Measurements from ENCODE around the gene SIPA1L3.

Gene SIPA1L3

DNA sequence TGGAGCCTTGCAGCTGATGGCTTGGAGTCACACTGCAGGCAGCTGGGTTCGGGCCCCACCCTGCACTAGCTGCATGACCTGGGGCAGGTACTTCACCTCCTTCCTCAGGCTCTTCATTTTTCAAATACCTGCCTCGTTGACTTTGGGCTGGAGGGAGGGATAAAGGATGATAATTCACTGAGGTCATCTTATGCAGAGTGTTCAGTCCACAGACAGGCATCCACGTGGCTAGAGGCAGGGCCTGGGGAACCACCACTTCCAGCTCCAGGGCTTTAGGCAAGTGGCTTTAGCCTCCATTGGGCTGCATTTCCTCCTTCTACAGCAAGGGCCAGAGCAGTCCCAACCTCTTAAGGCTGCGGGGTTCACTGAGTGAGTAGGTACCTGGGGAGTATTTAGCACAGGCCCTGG is 84.8 kb downstream of the SIPA1L3 start:
- no peak for DNase-seq (ENCODE audit: extremely low read depth in 1 of 2, low read depth in 1 of 2)

DNA sequence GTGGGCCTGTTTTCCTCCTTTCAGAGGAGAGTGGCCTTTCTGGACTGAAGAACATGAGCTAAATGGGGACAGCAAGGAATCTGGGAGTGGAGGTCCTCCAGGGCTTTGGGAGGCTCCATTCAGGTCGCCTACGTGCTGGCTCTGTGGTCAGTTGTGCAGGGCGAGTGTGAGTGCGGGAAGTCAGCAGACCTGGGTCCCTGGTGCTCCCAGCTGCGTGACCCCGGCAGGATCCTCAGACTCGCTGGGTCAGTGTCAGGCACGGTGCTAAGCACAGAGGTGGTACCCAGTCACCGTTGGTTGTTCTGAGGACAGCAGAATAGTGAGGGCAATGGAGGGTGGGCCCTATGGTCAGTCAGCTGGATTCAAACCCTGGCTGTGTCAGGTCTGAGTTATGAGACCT is 85.8 kb downstream of the SIPA1L3 start:
- DNase-seq (ENCODE audit: extremely low read depth in 1 of 2, low read depth in 1 of 2), result no peak

GRCh38 chr19:37994823-37995130 is 87.8 kb downstream of the SIPA1L3 start:
- no peak for DNase-seq (ENCODE audit: extremely low read depth in 1 of 2, low read depth in 1 of 2)

DNA sequence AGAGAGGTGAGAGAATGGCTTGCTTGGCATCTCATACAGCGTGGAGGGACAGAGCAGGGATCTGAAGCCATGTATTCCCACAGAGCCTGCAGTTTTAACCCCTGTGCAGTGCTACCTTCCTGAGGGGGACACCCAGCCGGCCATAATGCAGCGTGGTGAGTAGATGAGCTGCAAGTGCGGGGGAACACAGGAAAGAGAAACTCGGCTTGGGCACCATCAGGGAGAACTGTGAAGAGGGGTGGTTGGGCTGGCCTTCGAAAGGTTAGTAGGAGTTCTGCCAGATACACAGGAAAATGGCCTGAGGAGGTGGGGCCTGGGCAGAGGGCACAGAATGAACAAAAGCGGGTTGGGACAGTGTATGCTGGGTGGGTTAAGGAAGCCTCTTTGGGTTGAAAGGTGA is 88.3 kb downstream of the SIPA1L3 start:
- DNase-seq (ENCODE audit: extremely low read depth in 1 of 2, low read depth in 1 of 2), result no peak

- DNase-seq (ENCODE audit: extremely low read depth in 1 of 2, low read depth in 1 of 2), result peak in 1 of 2 donors; percentile 7
These were observed 90.9 kb downstream of the SIPA1L3 start for GRCh38 chr19:37997911-37998344.

- no peak for DNase-seq (ENCODE audit: extremely low read depth in 1 of 2, low read depth in 1 of 2)
These were observed 91.8 kb downstream of the SIPA1L3 start for GRCh38 chr19:37998801-37999308.

DNA sequence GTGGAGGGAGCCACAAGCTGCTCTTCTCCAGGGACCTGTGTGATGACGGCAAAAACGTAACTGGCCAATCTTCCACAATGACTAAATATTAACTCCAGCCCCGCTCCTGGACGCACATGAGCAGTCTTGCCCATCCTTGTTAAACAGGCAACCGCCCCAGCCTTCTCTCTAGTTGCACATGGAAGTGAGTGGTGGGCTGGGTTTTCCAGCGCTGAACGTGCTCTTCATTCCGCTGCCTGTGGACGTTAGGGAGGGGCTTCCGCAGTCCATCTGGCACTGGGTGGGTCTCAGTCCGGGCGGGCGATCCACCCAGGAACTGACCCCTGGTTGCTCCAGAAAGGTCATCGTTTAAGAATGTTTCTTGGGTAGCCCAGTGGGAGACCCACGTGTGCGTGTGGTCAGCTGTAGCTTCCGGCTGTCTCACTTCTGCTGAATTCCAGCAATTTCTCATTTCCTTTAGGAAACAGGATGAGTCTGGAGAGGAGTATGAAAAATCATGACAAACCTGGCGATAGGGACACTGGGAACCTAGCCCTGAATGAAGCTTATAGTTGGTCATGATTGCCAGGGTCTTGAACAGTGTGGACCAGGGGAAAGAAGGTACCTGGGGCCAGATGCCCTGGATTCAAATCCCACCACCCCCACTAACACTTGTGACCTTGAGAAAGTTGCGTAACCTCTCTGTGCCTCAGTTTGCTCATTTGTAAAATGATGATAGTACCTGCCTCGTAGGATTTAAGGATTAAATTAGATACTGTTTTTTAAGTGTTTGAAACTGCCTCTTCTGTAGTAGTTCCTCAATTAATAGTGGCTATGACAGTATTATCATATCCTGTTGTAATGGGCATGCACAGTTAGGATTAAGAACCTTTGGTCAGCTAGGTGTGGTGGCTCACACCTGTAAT is 92.6 kb downstream of the SIPA1L3 start:
- DNase-seq (ENCODE audit: extremely low read depth in 1 of 2, low read depth in 1 of 2), result no peak

DNA sequence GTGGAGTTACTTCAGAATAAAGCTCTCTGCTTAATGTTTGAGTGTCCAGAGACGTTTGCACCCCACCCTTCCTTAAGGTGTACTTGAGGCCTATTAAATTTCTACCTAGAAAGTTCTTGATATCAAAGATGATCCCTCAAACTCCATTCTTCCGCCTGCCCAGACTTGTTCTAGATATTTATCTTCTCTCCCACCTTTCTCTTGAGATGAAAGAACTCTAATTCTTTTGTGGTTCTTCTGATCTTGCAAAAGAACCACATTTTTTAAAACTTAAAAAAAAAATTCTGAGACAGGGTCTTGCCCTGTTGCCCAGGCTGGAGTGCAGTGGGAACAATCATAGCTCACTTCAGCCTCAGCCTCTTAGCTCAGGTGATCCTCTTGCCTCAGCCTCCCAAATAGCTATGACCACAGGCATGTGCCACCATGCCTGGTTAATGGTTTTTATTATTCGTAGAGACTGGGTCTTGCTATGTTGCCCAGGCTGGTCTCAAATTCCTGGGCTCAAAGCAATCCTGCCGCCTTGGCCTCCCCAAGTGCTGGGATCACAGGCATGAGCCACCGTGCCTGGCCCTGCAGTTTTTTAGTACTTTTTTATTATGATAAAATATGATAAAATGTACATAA is 94.3 kb downstream of the SIPA1L3 start:
- DNase-seq (ENCODE audit: extremely low read depth in 1 of 2, low read depth in 1 of 2), result no peak

- peak; percentile 11 to 31 for DNase-seq (ENCODE audit: extremely low read depth in 1 of 2, low read depth in 1 of 2)
These were observed 96.6 kb downstream of the SIPA1L3 start for GRCh38 chr19:38003438-38004185.

GRCh38 chr19:38004186-38004520 is 97.1 kb downstream of the SIPA1L3 start:
- DNase-seq (ENCODE audit: extremely low read depth in 1 of 2, low read depth in 1 of 2), result no peak

DNA sequence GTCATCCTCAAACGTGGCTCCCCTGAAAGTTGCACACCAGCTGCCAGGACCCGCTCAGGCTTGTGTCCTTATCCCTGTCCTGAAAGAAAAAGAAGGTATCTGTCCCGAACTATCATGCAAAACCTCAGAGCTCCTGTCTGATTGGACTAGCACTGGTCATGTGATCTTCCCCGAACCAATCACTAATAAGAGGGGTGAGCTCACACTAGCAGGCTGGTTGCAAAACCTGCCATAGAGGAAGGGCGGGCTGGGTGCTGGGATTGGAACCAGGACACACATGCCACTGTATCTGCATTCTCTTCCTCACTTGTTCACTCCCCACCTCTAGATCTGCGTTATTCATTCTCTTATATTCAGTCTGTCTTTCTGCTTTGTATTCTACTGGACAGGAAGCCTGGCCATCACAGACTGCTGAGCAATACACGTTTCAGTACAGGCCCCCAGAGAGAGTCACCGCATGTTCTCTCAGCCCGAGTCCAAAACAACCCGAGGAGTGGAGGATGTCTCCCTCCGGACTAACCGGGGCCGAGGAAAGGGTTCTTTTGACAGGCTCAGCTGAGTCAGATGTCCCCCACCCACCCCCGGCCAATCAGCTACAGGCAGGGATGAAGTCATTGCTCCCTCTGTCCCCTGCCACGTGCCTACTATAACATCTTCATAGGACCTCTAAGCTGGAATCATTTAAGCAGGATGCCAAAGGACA is 97.7 kb downstream of the SIPA1L3 start:
- no peak for DNase-seq (ENCODE audit: extremely low read depth in 1 of 2, low read depth in 1 of 2)

GRCh38 chr19:38005224-38005614 is 98.2 kb downstream of the SIPA1L3 start:
- no peak for DNase-seq (ENCODE audit: extremely low read depth in 1 of 2, low read depth in 1 of 2)

DNA sequence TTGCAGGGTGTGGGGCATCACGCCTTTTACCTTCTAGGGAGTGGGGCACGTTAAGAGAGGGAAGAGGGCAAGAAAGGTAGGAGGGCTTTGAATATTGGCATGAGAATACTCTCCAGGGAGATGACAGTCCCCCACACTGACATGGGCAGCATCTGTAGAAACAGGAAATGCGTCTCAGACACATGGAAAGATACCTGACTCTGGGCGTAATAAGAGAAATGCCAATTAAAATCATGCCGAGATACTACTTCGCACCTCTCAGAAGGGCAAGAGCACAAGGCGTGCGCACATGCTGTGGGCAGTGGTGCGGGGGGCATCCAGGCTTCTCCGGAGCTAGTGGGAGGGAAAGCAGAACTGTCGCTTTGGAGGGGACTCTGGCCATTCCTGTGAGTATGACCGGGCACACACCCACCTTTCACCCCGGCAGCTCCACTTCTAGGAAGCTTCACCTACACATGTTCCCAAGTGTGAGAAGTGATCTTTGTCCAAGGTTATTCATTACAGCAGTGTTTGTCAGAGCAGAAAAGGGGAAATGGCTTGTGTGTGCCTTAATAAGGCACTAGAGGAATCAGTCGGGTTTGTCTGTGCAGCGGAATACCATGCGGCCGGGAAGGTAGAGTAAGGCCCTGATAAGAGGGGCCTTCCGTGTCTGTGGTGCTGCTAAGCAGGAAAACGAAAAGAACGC is 99.5 kb downstream of the SIPA1L3 start:
- DNase-seq (ENCODE audit: extremely low read depth in 1 of 2, low read depth in 1 of 2), result no peak

DNA sequence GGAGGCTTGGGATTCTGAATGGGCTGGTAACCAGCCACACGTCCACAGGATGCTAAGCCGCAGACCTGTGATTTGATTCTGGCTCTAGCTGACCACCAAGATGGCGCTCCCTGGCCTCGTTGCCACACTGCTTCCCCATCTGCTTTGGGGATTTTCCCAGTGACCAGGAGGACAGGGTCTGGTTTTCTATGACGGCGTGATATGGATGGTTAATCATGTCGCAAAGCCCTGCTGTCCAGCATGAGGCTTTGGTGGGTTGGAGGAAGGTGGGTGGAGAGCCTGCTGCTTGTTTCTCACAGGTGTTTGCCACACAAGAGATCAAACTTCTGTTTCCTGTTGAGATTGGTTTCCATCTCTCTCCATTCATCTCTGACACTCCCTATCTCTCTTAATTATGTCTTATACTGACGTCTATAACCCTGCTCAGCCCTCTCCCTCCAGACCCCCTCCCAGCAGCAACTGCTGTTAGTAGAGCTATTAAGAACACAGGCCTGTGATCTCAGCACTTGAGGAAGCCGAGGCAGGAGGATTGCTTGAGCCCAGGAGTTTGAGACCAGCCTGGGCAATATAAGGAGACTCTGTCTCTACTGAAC is 102.7 kb downstream of the SIPA1L3 start:
- no peak for DNase-seq (ENCODE audit: extremely low read depth in 1 of 2, low read depth in 1 of 2)

DNA sequence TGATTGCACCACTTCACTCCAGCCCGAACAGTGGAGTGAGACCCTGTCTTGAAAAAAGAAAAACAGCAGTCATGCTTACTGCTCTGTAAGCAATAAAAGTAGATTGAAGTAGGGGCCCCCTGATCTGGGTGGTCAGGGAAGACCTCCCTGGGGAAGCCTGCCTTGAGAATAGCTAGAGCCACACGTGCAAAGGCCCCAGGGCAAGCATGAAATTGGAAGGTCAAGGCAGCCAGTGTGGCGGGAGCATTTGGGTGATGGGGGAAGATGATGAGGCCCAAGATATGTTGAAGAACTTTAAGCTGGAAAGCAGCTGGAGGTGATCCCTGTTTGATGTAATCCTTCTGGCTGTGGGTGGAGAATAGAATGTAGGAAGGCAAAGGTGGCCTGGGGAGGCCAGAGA is 104.4 kb downstream of the SIPA1L3 start:
- DNase-seq (ENCODE audit: extremely low read depth in 1 of 2, low read depth in 1 of 2), result no peak

DNA sequence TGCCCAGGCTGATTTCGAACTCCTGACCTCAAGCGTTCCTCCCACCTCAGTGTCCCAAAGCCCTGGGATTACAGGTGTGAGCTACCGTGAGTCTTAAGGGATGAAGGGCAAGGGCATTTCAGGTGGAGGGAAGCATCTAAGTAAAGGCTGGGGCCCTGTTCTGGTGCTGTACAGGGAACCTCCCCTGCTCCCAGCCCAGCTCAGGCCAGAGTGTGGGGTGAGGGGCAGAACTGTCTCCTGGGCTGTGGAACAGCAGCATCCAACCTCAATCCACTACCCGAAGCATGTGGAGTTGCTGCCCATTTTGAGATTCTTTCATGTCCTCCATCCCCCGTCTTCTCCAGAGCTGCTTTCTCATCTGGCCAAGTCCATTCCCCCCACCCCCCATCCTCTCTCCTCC is 105.3 kb downstream of the SIPA1L3 start:
- no peak for DNase-seq (ENCODE audit: extremely low read depth in 1 of 2, low read depth in 1 of 2)

DNA sequence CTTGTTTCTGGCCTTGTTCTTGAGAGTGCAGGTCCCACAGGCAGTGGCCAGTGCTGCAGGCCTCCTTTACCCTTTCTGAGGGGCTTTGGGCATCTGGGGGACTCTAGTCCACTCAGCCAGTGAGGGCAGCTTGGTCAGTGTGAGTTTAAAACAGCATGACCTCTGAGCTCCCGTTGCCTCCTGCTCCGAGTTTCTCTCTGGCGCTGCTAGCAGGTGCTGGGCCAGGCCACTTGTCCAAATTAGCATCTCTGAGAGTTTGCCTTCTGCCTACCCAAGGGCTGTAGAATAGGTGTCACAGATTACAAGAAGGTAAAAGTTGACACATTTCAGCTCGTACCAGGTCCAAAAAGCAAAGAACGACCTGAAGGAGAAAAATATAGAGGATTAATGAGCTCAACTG is 105.9 kb downstream of the SIPA1L3 start:
- DNase-seq (ENCODE audit: extremely low read depth in 1 of 2, low read depth in 1 of 2), result no peak

- DNase-seq (ENCODE audit: extremely low read depth in 1 of 2, low read depth in 1 of 2), result no peak
These were observed 107.0 kb downstream of the SIPA1L3 start for GRCh38 chr19:38013913-38014580.

DNA sequence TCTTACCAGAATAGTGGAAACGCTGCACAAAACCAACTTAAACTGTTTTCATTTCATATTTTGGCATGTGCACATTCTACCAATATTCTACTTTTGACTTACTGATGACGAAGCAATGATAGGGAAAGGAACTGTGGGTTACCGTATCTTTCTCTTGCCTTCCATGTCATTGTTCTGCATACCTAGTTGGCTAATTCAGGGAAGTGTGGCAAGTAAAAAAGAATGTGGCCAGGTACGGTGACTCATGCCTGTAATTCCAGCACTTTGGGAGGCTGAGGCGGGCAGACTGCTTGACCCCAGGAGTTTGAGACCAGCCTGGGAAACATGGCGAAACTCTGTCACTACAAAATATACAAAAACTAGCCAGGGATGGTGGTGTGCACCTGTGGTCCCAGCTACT is 108.2 kb downstream of the SIPA1L3 start:
- DNase-seq (ENCODE audit: extremely low read depth in 1 of 2, low read depth in 1 of 2), result no peak

GRCh38 chr19:38015761-38016160 is 108.8 kb downstream of the SIPA1L3 start:
- DNase-seq (ENCODE audit: extremely low read depth in 1 of 2, low read depth in 1 of 2), result no peak

Measured in stimulated activated CD8-positive, alpha-beta memory T cell treated with anti-CD3 and anti-CD28 coated beads, Interleukin-7, amount 100 ng/mL, for 48 hours (primary cell).